ENCODE results near the gene STUB1. TPM values are rescaled to one million over a fixed set of nuclear protein-coding genes. Genes with fewer than 3 reads are reported as not detected.

STUB1 gene
- total and polyA plus RNA-seq, 2 of the 8 experiments (the other 6 are each of a cell fraction or from before 2014, with no cell fraction given), result 89.9 to 103 TPM

DNA sequence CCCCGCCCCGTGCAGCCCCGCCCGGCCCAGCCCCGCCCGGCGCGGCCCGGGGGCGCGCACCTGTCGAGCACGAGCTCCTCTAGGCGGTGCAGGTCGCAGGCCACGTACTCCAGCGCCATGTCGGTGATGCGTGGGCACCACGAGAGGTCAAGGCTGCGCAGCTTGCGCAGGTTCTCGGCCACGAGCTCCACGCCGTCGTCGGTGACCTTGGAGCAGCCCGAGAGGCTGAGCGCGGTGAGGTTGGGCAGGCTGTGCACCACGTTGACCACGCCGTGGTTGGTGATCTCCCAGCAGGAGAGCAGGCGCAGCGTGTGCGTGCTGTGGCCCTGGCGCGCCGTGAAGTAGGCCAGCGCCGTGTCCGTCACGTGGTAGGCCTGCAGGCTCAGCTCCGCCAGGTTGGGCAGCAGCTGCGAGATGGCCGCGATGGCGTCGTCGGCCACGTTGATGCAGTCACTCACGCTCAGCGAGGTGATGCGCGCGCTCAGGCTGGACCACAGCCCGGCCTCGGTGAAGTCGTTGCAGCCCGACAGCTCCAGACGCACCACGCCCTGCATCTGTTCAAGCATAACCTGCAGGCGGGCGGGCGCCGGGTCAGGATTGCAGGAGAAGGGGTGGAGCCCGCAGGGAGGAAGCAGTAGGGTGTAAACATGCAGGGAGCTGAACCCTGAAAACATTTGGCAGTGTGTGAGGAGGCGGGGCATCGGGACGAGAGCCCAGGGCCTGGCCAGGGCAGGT is 15.3 kb downstream of the STUB1 start:
- H3K9ac ChIP-seq (replicated peaks in 1 of 4; ENCODE audit: extremely low read depth in 1 of 4, low read depth in 3 of 4, low read length in 3 of 4), result peak overlapping the region in 1 of 4 experiments; percentile 20; a peak in 3 of 7 replicates
- peak overlapping the region; percentile 47 to 73 (median 52) for H3K4me3 ChIP-seq (ENCODE audit: extremely low read depth in 1 of 4, insufficient read depth in 2 of 4, low read depth in 3 of 4, low read length in 4 of 4)
- ChIA-PET POLR2A (ENCODE audit: partially characterized antibody) (interaction anchor here (0.6 to 4.6 kb wide), 19 partner anchors 8 to 126 kb away, joined by 3 to 48 read pairs (median 4); partner anchors contain the start of genes ANTKMT, CCDC78, JMJD8 and METRN), CTCF (ENCODE audit: partially characterized antibody) (interaction anchor here (0.6 to 2.3 kb wide), 6 partner anchors 9 to 27 kb away, joined by 3 to 15 read pairs (median 4); no protein-coding TSS in a partner anchor)
- H3K27ac ChIP-seq (ENCODE audit: low read depth, low read length), result no peak overlapping the region
- H3K4me1 ChIP-seq (replicated peaks in 1 of 4; ENCODE audit: control insufficient read depth in 3 of 4, insufficient read depth in 4 of 4, low read length in 3 of 4), result peaks cover 0 to 13% (median 9%) of the 10 kb centered on the region in 4 experiments; a peak in 4 of 7 replicates
- peak overlapping the region; percentile 95 for H4K8ac ChIP-seq (ENCODE audit: extremely low read depth, insufficient read depth, low read length)
- peak overlapping the region; percentile 87 to 88 for H3K4me2 ChIP-seq (ENCODE audit: insufficient read depth in 1 of 2, low read depth in 2 of 2, low read length in 2 of 2)
- peaks cover 8% of the 10 kb centered on the region; the same call in 1 of the 2 replicates for H3K23me2 ChIP-seq (ENCODE audit: low read depth, low read length)
- peak overlapping the region; percentile 87; the same call in 1 of the 2 replicates for H2AFZ ChIP-seq (ENCODE audit: low read length)
- peak overlapping the region; percentile 86 for H4K5ac ChIP-seq (ENCODE audit: insufficient read length, low read depth, low read length)
- DNase-seq (ENCODE audit: low read depth in 1 of 2, low spot score in 2 of 2) (peak in 1 of 2 experiments; percentile 77), FAIRE-seq (no peak)
- H3K79me1 ChIP-seq (ENCODE audit: low read depth, low read length), result no peaks in the 10 kb centered on the region
- peak overlapping the region; percentile 76 for H3K18ac ChIP-seq (ENCODE audit: extremely low read depth, low read length)
- no peak overlapping the region for H2BK120ac ChIP-seq (replicated peaks; ENCODE audit: low read depth, low read length)
- peak overlapping the region; percentile 45; the same call in 1 of the 2 replicates for H2BK12ac ChIP-seq (ENCODE audit: low read depth, low read length)
- 4% methylated on average over 67 of the region's 71 CpGs; no CpG with 5 or more reads in 1 of the 2 experiments for WGBS, 2 experiments (ENCODE audit: extremely low coverage in 1 of 2, insufficient coverage in 1 of 2, insufficient read length in 1 of 2, insufficient replicate concordance in 2 of 2, low coverage in 1 of 2, low lambda C conversion rate in 2 of 2, missing lambda C conversion rate in 1 of 2)
- no peaks in the 10 kb centered on the region for H3K79me2 ChIP-seq (ENCODE audit: control insufficient read depth in 1 of 2, insufficient read depth in 2 of 2, low read length in 2 of 2)
- H4K20me1 ChIP-seq (replicated peaks in 1 of 2; ENCODE audit: control insufficient read depth in 1 of 2, insufficient read depth in 2 of 2, low read length in 2 of 2), result peaks cover 0 to 13% of the 10 kb centered on the region in 2 experiments
- H2BK5ac ChIP-seq (ENCODE audit: low read depth, low read length), result no peak overlapping the region
- H3K23ac ChIP-seq (ENCODE audit: insufficient read length), result no peak overlapping the region
- no peak overlapping the region for H2AK5ac ChIP-seq (ENCODE audit: low read depth, low read length)
- H2BK20ac ChIP-seq (ENCODE audit: low read length), result no peak overlapping the region
- H4K91ac ChIP-seq (replicated peaks; ENCODE audit: insufficient read length, low read length), result peak overlapping the region; percentile 95
- no peak overlapping the region; the same call in 1 of the 2 replicates for H2BK15ac ChIP-seq (ENCODE audit: low read length)
- H3K27me3 ChIP-seq (replicated peaks in 1 of 4; ENCODE audit: control insufficient read depth in 3 of 4, extremely low read depth in 1 of 4, insufficient read depth in 3 of 4, low read length in 3 of 4), result peaks cover 8 to 76% (median 53%) of the 10 kb centered on the region in 4 experiments
- H3K14ac ChIP-seq (ENCODE audit: insufficient read length), result no peak overlapping the region
- no peaks in the 10 kb centered on the region for H3K36me3 ChIP-seq (ENCODE audit: control insufficient read depth in 2 of 4, insufficient read depth in 4 of 4, low read length in 3 of 4)
- no peaks in the 10 kb centered on the region for H3K9me3 ChIP-seq (ENCODE audit: insufficient read depth in 2 of 2, low read depth in 1 of 2, low read length in 1 of 2)
- H3K4ac ChIP-seq (replicated peaks; ENCODE audit: insufficient read length, low read depth, low read length), result peak overlapping the region; percentile 91
- H3K56ac ChIP-seq (replicated peaks; ENCODE audit: insufficient read length, low read depth, low read length), result peak overlapping the region; percentile 25
- TF ChIP-seq SIX5 (IDR thresholded peaks at IDR 0.05; ENCODE audit: low read depth, low read length) (no peak), RFX5 (IDR thresholded peaks at IDR 0.05; ENCODE audit: borderline replicate concordance, low read depth, low read length) (no peak), GTF2F1 (IDR thresholded peaks at IDR 0.05; ENCODE audit: borderline replicate concordance, low read depth, low read length) (no peak), POLR2AphosphoS5 (IDR thresholded peaks at IDR 0.05; ENCODE audit: low read depth, low read length) (no peak; the same call in 1 of the 2 replicates), TCF12 (IDR thresholded peaks at IDR 0.05; ENCODE audit: low read depth, low read length) (no peak), HDAC6 (IDR thresholded peaks at IDR 0.05; ENCODE audit: low read depth, low read length) (no peak), SIRT6 (IDR thresholded peaks at IDR 0.05; ENCODE audit: low read length) (no peak), ASH2L (IDR thresholded peaks at IDR 0.05; ENCODE audit: low read length) (peak; percentile 41), RAD21 (IDR thresholded peaks at IDR 0.05 in 1 of 2, conservative IDR thresholded peaks at IDR 0.05 in 1 of 2; ENCODE audit: low read depth in 2 of 2, low read length in 2 of 2) (no peak), CBX5 (IDR thresholded peaks at IDR 0.05; ENCODE audit: low read depth, low read length) (no peak)
- TF ChIP-seq, protein P1, sequence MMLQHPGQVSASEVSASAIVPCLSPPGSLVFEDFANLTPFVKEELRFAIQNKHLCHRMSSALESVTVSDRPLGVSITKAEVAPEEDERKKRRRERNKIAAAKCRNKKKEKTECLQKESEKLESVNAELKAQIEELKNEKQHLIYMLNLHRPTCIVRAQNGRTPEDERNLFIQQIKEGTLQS (IDR thresholded peaks at IDR 0.05; ENCODE audit: insufficient read depth, low read depth, low read length), result no peak
